ENCODE measurements around the gene SPRED3. TPM values are rescaled to one million over a fixed set of nuclear protein-coding genes. Genes with fewer than 3 reads are reported as not detected.

Gene SPRED3, protein sequence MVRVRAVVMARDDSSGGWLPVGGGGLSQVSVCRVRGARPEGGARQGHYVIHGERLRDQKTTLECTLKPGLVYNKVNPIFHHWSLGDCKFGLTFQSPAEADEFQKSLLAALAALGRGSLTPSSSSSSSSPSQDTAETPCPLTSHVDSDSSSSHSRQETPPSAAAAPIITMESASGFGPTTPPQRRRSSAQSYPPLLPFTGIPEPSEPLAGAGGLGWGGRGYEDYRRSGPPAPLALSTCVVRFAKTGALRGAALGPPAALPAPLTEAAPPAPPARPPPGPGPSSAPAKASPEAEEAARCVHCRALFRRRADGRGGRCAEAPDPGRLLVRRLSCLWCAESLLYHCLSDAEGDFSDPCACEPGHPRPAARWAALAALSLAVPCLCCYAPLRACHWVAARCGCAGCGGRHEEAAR
- 2.6 and 2.9 TPM in 2 replicates for total RNA-seq

DNA sequence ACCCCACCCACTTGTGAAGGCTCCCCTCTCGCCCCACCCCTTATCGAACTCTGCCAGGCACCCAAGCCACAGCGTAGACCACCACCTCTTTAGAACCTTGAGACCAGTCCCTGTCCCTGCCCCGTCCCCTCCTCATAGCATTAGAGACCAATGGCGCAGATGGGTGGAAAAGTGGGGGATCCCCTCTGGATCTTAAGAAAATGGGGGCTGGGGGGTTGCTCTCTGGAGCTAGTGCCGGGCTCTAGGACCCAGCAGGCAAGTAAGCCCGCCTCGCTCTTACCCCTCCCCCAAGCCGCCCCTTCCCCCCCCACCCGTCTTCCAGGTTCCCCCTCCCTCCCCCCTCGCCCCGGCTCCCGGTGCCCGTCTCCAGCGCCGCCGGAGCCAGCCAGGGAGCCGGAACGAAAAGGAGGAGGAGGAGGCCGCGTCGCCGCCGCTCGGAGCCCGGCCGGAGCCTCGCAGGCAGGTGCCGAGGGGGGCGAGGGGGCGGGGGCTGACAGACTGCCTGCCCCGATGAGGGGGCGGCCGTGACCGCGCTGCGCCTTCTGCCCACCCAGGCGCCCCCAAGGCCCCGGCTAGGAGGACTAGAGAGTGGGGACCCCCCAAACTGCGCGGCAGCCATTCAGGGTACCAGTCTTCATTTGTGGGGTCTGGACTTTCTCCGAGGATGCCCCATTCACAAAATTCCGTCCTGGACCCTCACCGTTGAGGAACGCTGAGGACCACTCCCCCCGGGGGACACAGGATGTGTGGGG, at the start of gene SPRED3:
Gene SPRED3, plus strand, starts transcription at position 349 of the 752 bp plus-strand sequence. CDS start 1,606 bp downstream, outside the sequence.

DNA sequence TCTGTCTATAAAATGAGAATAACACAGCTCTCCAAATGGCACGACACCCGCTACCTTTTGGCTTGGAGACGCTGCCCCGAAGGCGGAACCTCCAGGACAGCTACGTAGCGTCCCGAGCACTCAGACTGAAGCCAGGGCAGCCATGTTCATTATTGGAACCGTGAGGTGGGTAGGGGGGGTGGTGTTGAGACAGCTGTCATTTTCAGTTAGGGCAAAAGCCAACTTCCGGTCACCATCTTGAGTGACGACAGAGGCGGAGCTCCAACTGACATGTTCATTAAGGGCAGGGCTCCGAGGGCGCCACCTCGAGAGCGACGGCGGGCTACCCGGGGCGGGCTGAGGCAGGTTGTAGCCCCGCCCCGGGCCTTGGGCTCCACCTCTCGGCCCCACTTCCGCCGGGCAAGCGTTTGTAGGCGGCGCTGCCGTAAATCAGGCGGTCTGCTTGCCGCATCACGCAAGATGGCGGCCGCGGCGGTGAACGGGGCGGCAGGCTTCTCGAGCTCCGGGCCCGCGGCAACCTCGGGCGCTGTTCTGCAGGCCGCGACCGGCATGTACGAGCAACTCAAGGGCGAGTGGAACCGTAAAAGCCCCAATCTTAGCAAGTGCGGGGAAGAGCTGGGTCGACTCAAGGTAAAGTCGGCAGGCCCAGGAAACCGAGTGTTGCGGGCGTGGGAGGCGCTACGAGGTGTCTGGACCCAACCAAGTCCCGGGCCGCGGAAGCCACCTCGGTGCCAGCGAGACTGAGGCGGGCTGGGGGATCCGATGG, 14.0 kb upstream of the SPRED3 start, which contains the start of gene PSMD8:
Gene PSMD8, plus strand, starts transcription at position 240 of the 766 bp plus-strand sequence. Its CDS starts 31 bp downstream, at position 271.

DNA sequence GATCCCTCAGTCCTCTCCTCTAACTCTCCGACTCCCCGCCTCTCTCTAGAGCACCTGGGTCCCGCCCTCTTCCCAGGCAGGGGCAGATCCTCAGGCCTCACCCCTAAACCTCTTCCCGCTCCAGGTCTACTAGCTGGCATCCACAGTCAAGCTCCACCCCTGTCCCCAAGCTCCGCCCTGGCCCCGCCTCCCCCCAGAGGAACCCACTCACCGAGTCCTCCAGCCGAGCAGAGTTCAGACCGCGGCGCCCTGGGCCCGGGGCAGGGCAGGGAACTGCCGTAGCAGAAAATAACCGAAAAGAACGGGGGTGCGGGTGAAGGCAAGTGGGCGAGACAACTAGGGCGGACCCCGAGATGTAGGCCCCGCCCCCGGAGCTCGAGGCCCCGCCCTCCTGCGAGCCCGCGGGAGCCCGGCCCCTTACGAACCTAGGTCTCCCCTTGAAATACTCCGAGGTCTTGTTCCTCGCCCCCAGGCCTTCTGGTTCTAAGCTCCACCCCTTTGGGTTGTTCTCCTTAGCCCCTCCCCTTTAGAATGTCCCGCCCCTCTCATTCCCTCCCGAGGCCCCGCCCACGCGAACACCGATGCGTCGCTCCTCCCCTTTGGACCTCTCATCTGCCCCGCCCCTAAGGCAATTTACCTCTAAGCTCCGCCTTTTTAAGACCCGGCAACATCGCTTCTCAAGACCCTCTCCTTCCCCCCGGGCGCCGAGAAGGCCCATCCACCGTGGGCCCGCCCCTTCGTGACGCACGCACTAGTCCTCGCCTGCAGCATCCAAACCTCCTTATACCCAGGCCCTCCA, 748 bp upstream of the SPRED3 start, which contains the start of gene GGN:
Gene GGN, minus strand, starts transcription at position 485 of the 799 bp plus-strand sequence. CDS start 773 bp downstream, outside the sequence.

DNA sequence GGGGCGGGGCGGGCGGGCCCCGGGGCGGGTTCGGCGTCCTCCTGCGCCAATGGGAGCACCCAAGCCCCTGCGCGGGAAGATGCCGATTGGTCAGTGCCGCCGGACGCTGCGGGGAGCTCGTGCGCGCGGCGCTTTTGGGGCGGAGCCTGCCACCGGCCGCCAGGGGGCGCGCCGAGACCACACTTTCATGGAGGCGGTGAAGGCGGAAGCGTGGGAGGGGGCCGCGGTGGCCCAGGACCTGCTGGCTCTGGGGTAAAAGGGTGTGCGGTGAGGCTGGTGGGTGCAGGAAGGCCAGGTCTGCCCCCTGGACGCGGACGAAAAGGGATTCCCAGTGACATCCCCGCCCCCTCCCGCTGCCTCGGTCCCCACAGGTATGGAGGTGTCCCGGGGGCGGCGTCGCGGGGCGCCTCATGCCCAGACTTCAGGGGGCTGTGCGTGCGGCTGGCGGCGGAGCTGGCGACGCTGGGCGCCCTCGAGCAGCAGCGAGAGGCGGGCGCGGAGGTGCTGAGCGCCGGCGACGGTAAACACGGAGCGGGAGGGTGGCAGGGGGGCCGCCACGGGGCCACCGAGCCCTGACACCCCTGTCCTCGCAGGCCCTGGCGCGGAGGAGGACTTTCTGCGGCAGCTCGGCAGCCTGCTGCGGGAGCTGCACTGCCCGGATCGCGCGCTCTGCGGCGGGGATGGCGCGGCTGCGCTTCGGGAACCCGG, 14.6 kb downstream of the SPRED3 start, which contains the start of gene FAM98C:
Gene FAM98C, plus strand, starts transcription at position 127 of the 708 bp plus-strand sequence. Its CDS starts 61 bp downstream, at position 188.

DNA sequence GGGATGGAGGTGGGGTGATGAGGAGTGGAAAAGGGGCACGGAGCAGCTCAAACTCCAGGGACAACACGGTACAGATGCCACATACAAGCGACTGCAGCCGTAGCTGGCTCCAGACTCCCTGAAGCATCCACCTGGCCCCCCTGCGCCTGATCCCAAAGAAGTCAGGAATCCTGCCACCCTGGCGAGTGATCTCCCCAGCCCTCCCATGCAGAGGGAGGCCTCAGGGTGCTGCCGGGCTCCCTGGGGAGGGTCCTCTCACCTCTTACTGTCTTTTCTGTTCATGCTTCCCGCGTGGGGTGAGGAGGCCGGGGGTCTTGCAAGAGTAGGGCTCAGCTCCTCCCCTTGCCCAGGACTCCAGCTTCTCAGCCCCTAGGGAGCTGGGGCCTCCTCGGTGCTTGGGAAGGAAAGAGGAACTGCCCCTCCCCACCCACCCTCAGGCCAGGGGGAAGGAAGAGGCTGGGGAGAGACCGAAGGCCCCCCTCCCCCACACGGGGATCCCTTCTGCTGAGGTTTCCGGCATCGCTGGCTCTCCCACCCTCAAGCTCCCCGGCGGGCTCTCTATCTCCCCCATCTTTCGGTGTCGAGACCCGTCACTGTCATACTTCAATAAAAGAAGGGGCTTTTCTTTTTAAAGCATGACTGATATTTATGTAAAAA, 37.4 kb downstream of the SPRED3 start, which contains the start of gene RASGRP4:
Gene RASGRP4, minus strand, starts transcription at position 410 of the 657 bp plus-strand sequence. Its CDS starts 128 bp downstream, at position 282.

DNA sequence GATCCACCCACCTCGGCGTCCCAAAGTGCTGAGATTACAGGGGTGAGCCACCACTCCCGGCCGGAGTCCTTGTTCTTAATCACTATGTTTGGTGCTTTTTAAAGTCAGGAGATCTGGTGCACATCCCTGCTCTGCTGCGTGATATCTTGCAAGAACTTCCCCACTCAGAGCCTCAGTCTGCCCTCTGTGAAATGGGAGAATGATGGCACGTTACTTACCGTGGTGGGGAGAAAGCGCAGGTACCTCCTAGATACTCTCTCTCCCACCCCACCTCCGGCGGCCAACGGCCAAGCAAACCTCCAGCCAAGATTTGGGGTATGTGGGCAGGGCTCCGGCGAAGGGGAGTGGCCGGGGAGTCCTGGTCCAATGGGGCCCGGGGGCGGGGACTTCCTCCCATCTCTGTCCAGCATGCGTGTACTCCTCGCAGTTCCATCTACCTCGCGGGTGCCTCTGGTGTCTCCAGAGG, 44.8 kb downstream of the SPRED3 start, which contains the start of gene RYR1:
Gene RYR1, plus strand, starts transcription at position 424 of the 466 bp plus-strand sequence. CDS start 139 bp downstream, outside the sequence.

Other genes with a start within 250 kb of the SPRED3 start
- 3.9 and 4.1 TPM in 2 replicates for gene DPF1, start 164.5 kb upstream of the SPRED3 start, total RNA-seq
- 18.2 and 40.1 TPM in 2 replicates for gene PPP1R14A, start 132.3 kb upstream of the SPRED3 start, total RNA-seq
- gene SPINT2, start 124.1 kb upstream of the SPRED3 start, total RNA-seq: 7.2 and 41.9 TPM in 2 replicates
- 8.4 and 27.9 TPM in 2 replicates for gene C19orf33, start 84.4 kb upstream of the SPRED3 start, total RNA-seq
- gene YIF1B, start 72.8 kb upstream of the SPRED3 start, total RNA-seq: 64.0 and 128 TPM in 2 replicates
- 1.5 and 2.8 TPM in 2 replicates for gene KCNK6, start 68.9 kb upstream of the SPRED3 start, total RNA-seq
- gene CATSPERG, start 52.9 kb upstream of the SPRED3 start, total RNA-seq: not detected in 2 replicates
- 231 and 448 TPM in 2 replicates for gene PSMD8, start 14.1 kb upstream of the SPRED3 start, total RNA-seq
- gene GGN, start 663 bp upstream of the SPRED3 start, total RNA-seq: 0.72 and 1.4 TPM in 2 replicates
- 10.0 and 17.1 TPM in 2 replicates for gene FAM98C, start 14.4 kb downstream of the SPRED3 start, total RNA-seq
- not detected in 2 replicates for gene RASGRP4, start 37.5 kb downstream of the SPRED3 start, total RNA-seq
- under 0.01 and 0.48 TPM in 2 replicates for gene RYR1, start 45.0 kb downstream of the SPRED3 start, total RNA-seq
- gene MAP4K1, start 229.3 kb downstream of the SPRED3 start, total RNA-seq: not detected in 2 replicates
- gene EIF3K, start 230.5 kb downstream of the SPRED3 start, total RNA-seq: 306 and 455 TPM in 2 replicates

Data from epithelial cell of alveolus of lung (primary cell).